IMR-90 (cell line): ENCODE data around the gene CHST10. TPM values are rescaled to one million over a fixed set of nuclear protein-coding genes. Genes with fewer than 3 reads are reported as not detected.

Source experiments
- ATAC-seq: fragments of 200-7000 bp; cut with Tn5 transposase; 2 replicates; pipeline ENCODE4 v1.9.1; 2020; ENCODE audit warnings: low read depth, mild to moderate bottlenecking, moderate library complexity
- BruUV-seq: library from RNA; stranded (reverse); fragments of 400-500 nt; replicated peaks from 2 replicates; lab custom pipeline; 2021; lab: Mats Ljungman, UMichigan
- CTCF ChIA-PET: fragments of 300-600 bp; formaldehyde crosslinking; extraction: SDS; loops from one replicate; lab custom pipeline; 2021; ENCODE audit warnings: antibody characterized with exemption; lab: Yijun Ruan, JAX
- POLR2A ChIA-PET: fragments of 300-600 bp; sonication (Branson Sonifier 250); formaldehyde crosslinking; loops from one replicate; lab custom pipeline; 2022; ENCODE audit warnings: antibody characterized with exemption; ENCODE audit not compliant: unreplicated experiment; lab: Charles Lee
- DNase-seq: peaks from one replicate; pipeline ENCODE4 v3.0.0; 2013
- H2AFZ ChIP-seq: replicated peaks from 2 replicates; pipeline ENCODE3; 2013; ENCODE audit warnings: low read length, mild to moderate bottlenecking; ENCODE audit not compliant: poor library complexity
- H2AK5ac ChIP-seq: 2 replicates; pipeline ENCODE4 v1.6.1; 2013; ENCODE audit warnings: low read depth, low read length, inconsistent platforms
- H2AK9ac ChIP-seq: replicated peaks from 2 replicates; pipeline ENCODE3; 2013; ENCODE audit warnings: mild to moderate bottlenecking, low read depth, low read length, moderate library complexity; ENCODE audit not compliant: poor library complexity
- H2BK120ac ChIP-seq: 2 replicates; pipeline ENCODE4 v1.6.1; 2013; ENCODE audit warnings: low read depth, low read length, inconsistent platforms
- H2BK15ac ChIP-seq: 3 replicates; pipeline ENCODE4 v1.6.1; 2013; ENCODE audit warnings: low read depth, low read length, inconsistent platforms
- H2BK20ac ChIP-seq: 2 replicates; pipeline ENCODE4 v1.6.1; 2013; ENCODE audit warnings: low read depth, mild to moderate bottlenecking, inconsistent platforms, low read length, moderate library complexity
- H2BK5ac ChIP-seq: 2 replicates; pipeline ENCODE4 v1.6.1; 2013; ENCODE audit warnings: mild to moderate bottlenecking, low read depth, low read length, inconsistent platforms; ENCODE audit not compliant: poor library complexity, severe bottlenecking
- H3K14ac ChIP-seq: replicated peaks from 2 replicates; pipeline ENCODE4 v1.6.1; 2013; ENCODE audit warnings: low read depth, low read length, inconsistent platforms
- H3K18ac ChIP-seq: 2 replicates; pipeline ENCODE4 v1.6.1; 2013; ENCODE audit warnings: low read depth, low read length, control low read depth
- H3K23ac ChIP-seq: 2 replicates; pipeline ENCODE4 v1.6.1; 2013; ENCODE audit warnings: low read depth, low read length, inconsistent platforms
- H3K27ac ChIP-seq: 2 replicates; pipeline ENCODE4 v1.5.1; 2013; ENCODE audit warnings: mild to moderate bottlenecking, control low read depth, low read length; ENCODE audit not compliant: insufficient read depth
- H3K27me3 ChIP-seq: 2 replicates; pipeline ENCODE4 v1.6.1; 2013; ENCODE audit warnings: low read length; ENCODE audit not compliant: control insufficient read depth, insufficient read depth
- H3K36me3 ChIP-seq: 2 replicates; pipeline ENCODE4 v1.6.1; 2013; ENCODE audit warnings: low read length, mixed read lengths; ENCODE audit not compliant: control insufficient read depth, insufficient read depth
- H3K4ac ChIP-seq: 2 replicates; pipeline ENCODE4 v1.6.1; 2013; ENCODE audit warnings: low read depth, low read length, inconsistent platforms
- H3K4me1 ChIP-seq: 2 replicates; pipeline ENCODE4 v1.6.1; 2013; ENCODE audit warnings: low read length, mixed read lengths; ENCODE audit not compliant: control insufficient read depth, insufficient read depth
- H3K4me2 ChIP-seq: 2 replicates; pipeline ENCODE4 v1.6.1; 2013; ENCODE audit warnings: low read depth, mild to moderate bottlenecking, control low read depth, low read length, moderate library complexity
- H3K4me3 ChIP-seq: 2 replicates; pipeline ENCODE4 v1.5.1; 2013; ENCODE audit warnings: low read depth, mild to moderate bottlenecking, control low read depth, low read length, moderate library complexity; ENCODE audit not compliant: insufficient read depth
- H3K56ac ChIP-seq: 2 replicates; pipeline ENCODE4 v1.6.1; 2013; ENCODE audit warnings: low read length, inconsistent platforms; ENCODE audit not compliant: insufficient read depth; ENCODE audit errors: extremely low read depth
- H3K79me1 ChIP-seq, 2 experiments: 2 replicates each; pipeline ENCODE4 v1.6.1; 2013; ENCODE audit warnings: low read length in 2 of 2, inconsistent platforms in 1 of 2, low read depth in 1 of 2
- H3K9ac ChIP-seq: 2 replicates; pipeline ENCODE4 v1.6.1; 2013; ENCODE audit warnings: low read depth, low read length, control low read depth
- H3K9me1 ChIP-seq: 2 replicates; pipeline ENCODE4 v1.6.1; 2013; ENCODE audit warnings: low read length, inconsistent platforms; ENCODE audit not compliant: insufficient read depth
- H3K9me3 ChIP-seq: 2 replicates; pipeline ENCODE4 v1.6.1; 2013; ENCODE audit warnings: low read length; ENCODE audit not compliant: control insufficient read depth, insufficient read depth
- H4K20me1 ChIP-seq: 2 replicates; pipeline ENCODE4 v1.6.1; 2013; ENCODE audit warnings: low read length, inconsistent platforms; ENCODE audit not compliant: insufficient read depth
- H4K5ac ChIP-seq: 2 replicates; pipeline ENCODE4 v1.6.1; 2013; ENCODE audit warnings: mild to moderate bottlenecking, low read depth, low read length, control low read depth
- H4K8ac ChIP-seq, 2 experiments: 2 replicates each; pipeline ENCODE4 v1.6.1; 2013; ENCODE audit warnings: low read depth in 2 of 2, low read length in 2 of 2, control low read depth in 1 of 2, inconsistent platforms in 1 of 2
- H4K91ac ChIP-seq: 2 replicates; pipeline ENCODE4 v1.6.1; 2013; ENCODE audit warnings: low read depth, low read length, inconsistent platforms; ENCODE audit not compliant: insufficient read depth
- BHLHE40 ChIP-seq: fragments of 150-350 bp; IDR thresholded peaks from 2 replicates; pipeline ENCODE4 v1.6.1; 2016; ENCODE audit warnings: mild to moderate bottlenecking, low read depth, low read length
- CEBPB ChIP-seq: IDR thresholded peaks from 2 replicates; pipeline ENCODE4 v1.6.1; 2012; ENCODE audit warnings: low read depth, low read length, improper control_type of control experiment
- CHD1 ChIP-seq: IDR thresholded peaks from 2 replicates; pipeline ENCODE4 v1.6.1; 2012; ENCODE audit warnings: low read depth, low read length, improper control_type of control experiment
- FOS ChIP-seq: fragments of 150-350 bp; IDR thresholded peaks from 2 replicates; pipeline ENCODE4 v1.6.1; 2016; ENCODE audit warnings: low read depth, low read length
- MAFK ChIP-seq: IDR thresholded peaks from 2 replicates; pipeline ENCODE4 v1.6.1; 2012; ENCODE audit warnings: low read depth, low read length, improper control_type of control experiment
- MAZ ChIP-seq: IDR thresholded peaks from 2 replicates; pipeline ENCODE4 v1.6.1; 2012; ENCODE audit warnings: low read depth, mild to moderate bottlenecking, low read length, improper control_type of control experiment, moderate library complexity, borderline replicate concordance
- MXI1 ChIP-seq: IDR thresholded peaks from 2 replicates; pipeline ENCODE4 v1.6.1; 2012; ENCODE audit warnings: low read depth, mild to moderate bottlenecking, low read length, moderate library complexity, borderline replicate concordance
- NFE2L2 ChIP-seq: fragments of 150-350 bp; IDR thresholded peaks from 2 replicates; pipeline ENCODE4 v1.6.1; 2016; ENCODE audit warnings: low read depth, mild to moderate bottlenecking, low read length
- POLR2A ChIP-seq: IDR thresholded peaks from 2 replicates; pipeline ENCODE4 v1.6.1; 2012; ENCODE audit warnings: mild to moderate bottlenecking, low read depth, low read length
- RAD21 ChIP-seq: IDR thresholded peaks from 2 replicates; pipeline ENCODE4 v1.6.1; 2012; ENCODE audit warnings: low read length, improper control_type of control experiment
- RCOR1 ChIP-seq: IDR thresholded peaks from 2 replicates; pipeline ENCODE4 v1.6.1; 2012; ENCODE audit warnings: mild to moderate bottlenecking, low read length, improper control_type of control experiment; ENCODE audit not compliant: insufficient replicate concordance
- RFX5 ChIP-seq: IDR thresholded peaks from 2 replicates; pipeline ENCODE4 v1.8.0; 2012; ENCODE audit warnings: low read depth, mild to moderate bottlenecking, low read length, moderate library complexity
- WGBS, 2 experiments: methylation state at CpG; one replicate each; pipeline versions ENCODE4 v1.1.5 to v1.1.7; 2013; ENCODE audit warnings: missing lambda C conversion rate in 2 of 2; ENCODE audit not compliant: insufficient read length in 1 of 2; ENCODE audit errors: extremely low coverage in 2 of 2; 5-methylcytosine and 5-hydroxymethylcytosine counted together
- dilution Hi-C: fragments of 300-500 bp; cut with HindIII; formaldehyde crosslinking; loops from one replicate; pipeline ENCODE4 v1.14.3; 2018; ENCODE audit warnings: low sequenced_read_pairs; ENCODE audit not compliant: unreplicated experiment
- in situ Hi-C: fragments of 300-500 bp; cut with MboI; formaldehyde crosslinking; loops from 3 replicates; pipeline ENCODE4 v1.14.3; 2019; ENCODE audit warnings: low sequenced_read_pairs, inconsistent platforms, mixed read lengths
- intact Hi-C: fragments of 100-400 bp; cut with micrococcal nuclease; formaldehyde crosslinking; loops from 2 replicates; pipeline ENCODE4 v1.10.0; 2022
- polyA plus RNA-seq, 3 experiments: library from polyadenylated mRNA; depleted of rRNA; stranded (reverse); fragments of >200 nt; gene quantifications; 2 replicates each; pipeline ENCODE4 v1.2.3, GENCODE V29; 2012; ENCODE audit warnings: low replicate concordance in 1 of 3
- total RNA-seq: library from RNA; depleted of rRNA; stranded (reverse); fragments of >200 nt; gene quantifications from 2 replicates; pipeline ENCODE4 v1.2.3, GENCODE V29; 2012
- TF ChIP-seq, protein P1 (sequence below): fragments of 150-350 bp; IDR thresholded peaks from 2 replicates; pipeline ENCODE4 v1.6.1; 2016; ENCODE audit warnings: low read depth, mild to moderate bottlenecking, low read length, moderate library complexity, borderline replicate concordance
- TF ChIP-seq, protein P2 (sequence below): conservative IDR thresholded peaks from 2 replicates; pipeline ENCODE4 v1.5.1; 2012; ENCODE audit warnings: mild to moderate bottlenecking, low read depth, low read length, improper control_type of control experiment
- TF ChIP-seq, protein P3 (sequence below): fragments of 150-350 bp; IDR thresholded peaks from 2 replicates; pipeline ENCODE4 v1.6.1; 2017; ENCODE audit warnings: mild to moderate bottlenecking, antibody characterized with exemption, low read length, low read depth

CHST10 gene
- total and polyA plus RNA-seq, 2 of the 4 experiments (the other 2 are of a cell fraction): 6.9 to 8.6 TPM

DNA sequence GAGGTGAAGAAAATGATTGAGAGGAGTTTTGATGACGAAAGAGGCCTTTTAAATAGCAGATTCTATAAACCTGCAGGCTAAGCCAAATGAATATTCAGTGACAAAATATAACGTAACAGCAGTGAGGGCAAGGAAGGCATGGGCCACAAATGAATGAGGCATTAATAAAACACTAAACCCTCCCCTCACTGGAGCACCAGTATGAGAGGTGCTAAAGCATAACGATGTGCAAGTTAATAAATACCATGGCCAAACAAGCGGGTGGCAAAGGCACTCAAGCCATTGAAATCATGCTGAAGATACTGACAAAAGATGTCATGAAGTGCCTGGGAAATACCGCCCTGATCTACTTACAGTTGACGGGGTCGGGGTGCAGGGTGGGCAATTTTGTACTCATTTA is 64.9 kb downstream of the CHST10 start:
- Histone ChIP-seq H3K27ac (no peak overlapping the region), H3K9ac (no peak overlapping the region), H4K20me1 (no peaks in the 10 kb centered on the region), H4K5ac (no peak overlapping the region), H2AK5ac (no peak overlapping the region), H3K4me3 (no peak overlapping the region), H2BK20ac (no peak overlapping the region), H2BK120ac (no peak overlapping the region), H3K9me1 (no peaks in the 10 kb centered on the region), H3K4me2 (no peak overlapping the region), H3K4me1 (no peaks in the 10 kb centered on the region), H4K8ac (no peak overlapping the region), H3K18ac (no peak overlapping the region), H3K56ac (no peak overlapping the region), H3K4ac (no peak overlapping the region), H2BK5ac (no peak overlapping the region), H3K9me3 (no peaks in the 10 kb centered on the region), H3K14ac (no peak overlapping the region), H3K36me3 (no peaks in the 10 kb centered on the region), H4K91ac (no peak overlapping the region), H3K79me1 (no peaks in the 10 kb centered on the region), H2AK9ac (no peak overlapping the region), H3K27me3 (peaks cover 21% of the 10 kb centered on the region), H2AFZ (no peak overlapping the region), H2BK15ac (no peak overlapping the region), H3K23ac (no peak overlapping the region)
- TF ChIP-seq POLR2A (no peak), RFX5 (no peak), MXI1 (no peak), NFE2L2 (no peak), RCOR1 (no peak), FOS (no peak), MAFK (no peak), BHLHE40 (no peak), MAZ (no peak), CEBPB (no peak), CHD1 (no peak), RAD21 (no peak)
- TF ChIP-seq, protein P1, sequence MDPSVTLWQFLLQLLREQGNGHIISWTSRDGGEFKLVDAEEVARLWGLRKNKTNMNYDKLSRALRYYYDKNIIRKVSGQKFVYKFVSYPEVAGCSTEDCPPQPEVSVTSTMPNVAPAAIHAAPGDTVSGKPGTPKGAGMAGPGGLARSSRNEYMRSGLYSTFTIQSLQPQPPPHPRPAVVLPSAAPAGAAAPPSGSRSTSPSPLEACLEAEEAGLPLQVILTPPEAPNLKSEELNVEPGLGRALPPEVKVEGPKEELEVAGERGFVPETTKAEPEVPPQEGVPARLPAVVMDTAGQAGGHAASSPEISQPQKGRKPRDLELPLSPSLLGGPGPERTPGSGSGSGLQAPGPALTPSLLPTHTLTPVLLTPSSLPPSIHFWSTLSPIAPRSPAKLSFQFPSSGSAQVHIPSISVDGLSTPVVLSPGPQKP: no peak
- TF ChIP-seq, protein P2, sequence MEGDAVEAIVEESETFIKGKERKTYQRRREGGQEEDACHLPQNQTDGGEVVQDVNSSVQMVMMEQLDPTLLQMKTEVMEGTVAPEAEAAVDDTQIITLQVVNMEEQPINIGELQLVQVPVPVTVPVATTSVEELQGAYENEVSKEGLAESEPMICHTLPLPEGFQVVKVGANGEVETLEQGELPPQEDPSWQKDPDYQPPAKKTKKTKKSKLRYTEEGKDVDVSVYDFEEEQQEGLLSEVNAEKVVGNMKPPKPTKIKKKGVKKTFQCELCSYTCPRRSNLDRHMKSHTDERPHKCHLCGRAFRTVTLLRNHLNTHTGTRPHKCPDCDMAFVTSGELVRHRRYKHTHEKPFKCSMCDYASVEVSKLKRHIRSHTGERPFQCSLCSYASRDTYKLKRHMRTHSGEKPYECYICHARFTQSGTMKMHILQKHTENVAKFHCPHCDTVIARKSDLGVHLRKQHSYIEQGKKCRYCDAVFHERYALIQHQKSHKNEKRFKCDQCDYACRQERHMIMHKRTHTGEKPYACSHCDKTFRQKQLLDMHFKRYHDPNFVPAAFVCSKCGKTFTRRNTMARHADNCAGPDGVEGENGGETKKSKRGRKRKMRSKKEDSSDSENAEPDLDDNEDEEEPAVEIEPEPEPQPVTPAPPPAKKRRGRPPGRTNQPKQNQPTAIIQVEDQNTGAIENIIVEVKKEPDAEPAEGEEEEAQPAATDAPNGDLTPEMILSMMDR: no peak
- TF ChIP-seq, protein P3, sequence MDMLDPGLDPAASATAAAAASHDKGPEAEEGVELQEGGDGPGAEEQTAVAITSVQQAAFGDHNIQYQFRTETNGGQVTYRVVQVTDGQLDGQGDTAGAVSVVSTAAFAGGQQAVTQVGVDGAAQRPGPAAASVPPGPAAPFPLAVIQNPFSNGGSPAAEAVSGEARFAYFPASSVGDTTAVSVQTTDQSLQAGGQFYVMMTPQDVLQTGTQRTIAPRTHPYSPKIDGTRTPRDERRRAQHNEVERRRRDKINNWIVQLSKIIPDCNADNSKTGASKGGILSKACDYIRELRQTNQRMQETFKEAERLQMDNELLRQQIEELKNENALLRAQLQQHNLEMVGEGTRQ: no peak
- BruUV-seq: no TSS peak
- POLR2A ChIA-PET: no interaction called here
- 71% methylated on average over 1 of the region's 7 CpGs; no CpG with 5 or more reads in 1 of the 2 experiments for WGBS, 2 experiments
- CTCF ChIA-PET: no interaction called here
- DNase-seq (no peak), ATAC-seq (no peak)
- dilution Hi-C loops (no loop called here), intact Hi-C loops (no loop called here), in situ Hi-C loops (no loop called here)
